Measurements from ENCODE around the gene NHSL1.

GRCh38 chr6:138455746-138456400 is 43.4 kb downstream of the NHSL1 start:
- no peak for TF ChIP-seq POLR2A (IDR thresholded peaks at IDR 0.05)
- TF ChIP-seq CTCF (IDR thresholded peaks at IDR 0.05) = no peak
- no peak for TF ChIP-seq EP300 (IDR thresholded peaks at IDR 0.05; ENCODE audit: low read depth)
- no peak for TF ChIP-seq POLR2AphosphoS5 (IDR thresholded peaks at IDR 0.05)

Measured in transverse colon (tissue), 4 donors.